Breast epithelium (tissue), 3 donors: ENCODE measurements around the gene APRT.

ENCODE experiments used
- POLR2A ChIP-seq: fragments of 450-650 bp; IDR thresholded peaks from one replicate; pipeline ENCODE4 v1.6.1; 2016; ENCODE audit warnings: antibody characterized with exemption, mild to moderate bottlenecking, moderate library complexity
- POLR2AphosphoS5 ChIP-seq, 3 donors: sonication (generic); formaldehyde crosslinking; IDR thresholded peaks; one replicate each; pipeline ENCODE4 v1.6.1; 2017; ENCODE audit warnings: antibody characterized with exemption in 3 of 3
- TF ChIP-seq, protein P1 (sequence below), 3 donors: fragments of 450-650 bp; IDR thresholded peaks; one replicate each; pipeline ENCODE4 v1.5.1; 2016 to 2017; ENCODE audit warnings: antibody characterized with exemption in 3 of 3, mild to moderate bottlenecking in 3 of 3, moderate library complexity in 3 of 3

DNA sequence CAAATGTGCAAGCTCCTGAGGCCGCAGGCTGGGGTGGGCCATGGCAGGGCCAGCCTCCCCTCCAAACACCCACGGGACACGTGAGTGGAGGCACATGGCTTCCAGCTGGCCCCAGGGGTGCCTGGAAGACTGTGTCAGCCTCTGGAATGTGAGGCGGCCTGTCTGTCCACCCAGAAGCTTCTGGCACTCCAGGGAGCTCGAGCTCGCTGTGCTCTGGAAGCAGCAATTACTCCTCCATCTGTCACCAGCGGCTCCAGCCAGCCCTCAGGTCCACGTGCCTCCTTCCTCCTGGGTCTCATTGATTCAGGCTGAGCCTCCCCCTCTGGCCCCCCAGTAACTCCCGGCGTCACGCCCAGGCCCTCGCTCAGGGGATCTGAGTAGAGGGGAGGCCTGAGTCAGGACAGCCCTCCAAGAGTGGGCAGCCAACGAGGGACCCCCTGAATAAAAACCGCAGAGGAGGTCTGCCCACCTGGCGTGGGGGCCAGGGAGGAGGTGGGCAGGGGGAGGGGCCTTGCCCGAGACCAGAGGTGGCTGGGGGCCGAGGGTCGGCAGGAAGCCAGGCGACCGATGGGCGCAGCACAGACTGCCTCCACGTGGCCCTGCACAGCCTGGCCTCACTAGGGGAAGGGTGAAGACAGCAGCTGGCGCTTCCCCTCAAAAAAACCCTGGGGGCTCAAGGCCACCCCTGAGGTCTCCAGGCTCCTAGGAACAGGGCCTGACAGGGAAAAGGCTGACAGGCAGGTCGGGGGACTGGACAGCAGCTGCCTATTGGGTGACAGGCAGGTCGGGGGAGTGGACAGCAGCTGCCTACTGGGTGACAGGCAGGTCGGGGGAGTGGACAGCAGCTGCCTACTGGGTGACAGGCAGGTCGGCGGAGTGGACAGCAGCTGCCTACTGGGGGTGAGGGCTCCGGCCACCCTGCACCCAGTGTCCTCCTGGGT is 38.6 kb downstream of the APRT start:
- TF ChIP-seq, protein P1, sequence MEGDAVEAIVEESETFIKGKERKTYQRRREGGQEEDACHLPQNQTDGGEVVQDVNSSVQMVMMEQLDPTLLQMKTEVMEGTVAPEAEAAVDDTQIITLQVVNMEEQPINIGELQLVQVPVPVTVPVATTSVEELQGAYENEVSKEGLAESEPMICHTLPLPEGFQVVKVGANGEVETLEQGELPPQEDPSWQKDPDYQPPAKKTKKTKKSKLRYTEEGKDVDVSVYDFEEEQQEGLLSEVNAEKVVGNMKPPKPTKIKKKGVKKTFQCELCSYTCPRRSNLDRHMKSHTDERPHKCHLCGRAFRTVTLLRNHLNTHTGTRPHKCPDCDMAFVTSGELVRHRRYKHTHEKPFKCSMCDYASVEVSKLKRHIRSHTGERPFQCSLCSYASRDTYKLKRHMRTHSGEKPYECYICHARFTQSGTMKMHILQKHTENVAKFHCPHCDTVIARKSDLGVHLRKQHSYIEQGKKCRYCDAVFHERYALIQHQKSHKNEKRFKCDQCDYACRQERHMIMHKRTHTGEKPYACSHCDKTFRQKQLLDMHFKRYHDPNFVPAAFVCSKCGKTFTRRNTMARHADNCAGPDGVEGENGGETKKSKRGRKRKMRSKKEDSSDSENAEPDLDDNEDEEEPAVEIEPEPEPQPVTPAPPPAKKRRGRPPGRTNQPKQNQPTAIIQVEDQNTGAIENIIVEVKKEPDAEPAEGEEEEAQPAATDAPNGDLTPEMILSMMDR (IDR thresholded peaks at IDR 0.05): no peak
- TF ChIP-seq POLR2A (no peak), POLR2AphosphoS5 (IDR thresholded peaks at IDR 0.05) (peak in 2 of 3 donors; percentile 33 to 45)
